H1 (cell line): ENCODE measurements around the gene CCL5. TPM values are rescaled to one million over a fixed set of nuclear protein-coding genes. Genes with fewer than 3 reads are reported as not detected.

Source experiments
- CEBPB ChIP-seq: IDR thresholded peaks from 2 replicates; pipeline ENCODE4 v1.6.1; 2012; ENCODE audit warnings: low read depth, low read length
- CHD7 ChIP-seq: fragments of 300-600 bp; sonication (generic); IDR thresholded peaks from 2 replicates; pipeline ENCODE4 v1.7.1; 2012; ENCODE audit warnings: low read length, moderate library complexity, mild to moderate bottlenecking, inconsistent platforms; ENCODE audit not compliant: insufficient replicate concordance
- KDM4A ChIP-seq: IDR thresholded peaks from one replicate; pipeline ENCODE4 v1.7.1; 2012; ENCODE audit warnings: low read depth, mild to moderate bottlenecking, moderate library complexity, low read length, inconsistent platforms; ENCODE audit not compliant: severe bottlenecking
- polyA plus RNA-seq, 7 experiments: library from polyadenylated mRNA; depleted of rRNA in 3 of 7; stranded (reverse) in 5 of 7; unstranded in 2 of 7; fragments of >200 nt in 5 of 7; fragments of 200-250 nt in 2 of 7; gene quantifications; 1 replicate in 5 of 7; 2 replicates in 1 of 7; 4 replicates in 1 of 7; pipeline versions ENCODE4 v1.2.1 to v1.2.3, GENCODE V29; 2011 to 2013; ENCODE audit warnings: missing spikeins in 2 of 7, mixed read lengths in 2 of 7
- total RNA-seq: library from RNA; stranded (reverse); fragmentation: NEBNext Ultra II Directional; extraction: Animal tissue kit (Norgen Biotek cat#: 25700); gene quantifications from 2 replicates; pipeline ENCODE4 v1.2.1, GENCODE V29; 2021

The CCL5 gene
- total and polyA plus RNA-seq, 2 of the 8 experiments (the other 6 are each of a cell fraction or from before 2014, with no cell fraction given) = not detected

GRCh38 chr17:35895636-35896587, 15.8 kb upstream of the CCL5 start (continued):
- TF ChIP-seq CHD7 (no peak), CEBPB (no peak), KDM4A (no peak)
